Measurements from ENCODE around the gene ATP6AP1.

DNA sequence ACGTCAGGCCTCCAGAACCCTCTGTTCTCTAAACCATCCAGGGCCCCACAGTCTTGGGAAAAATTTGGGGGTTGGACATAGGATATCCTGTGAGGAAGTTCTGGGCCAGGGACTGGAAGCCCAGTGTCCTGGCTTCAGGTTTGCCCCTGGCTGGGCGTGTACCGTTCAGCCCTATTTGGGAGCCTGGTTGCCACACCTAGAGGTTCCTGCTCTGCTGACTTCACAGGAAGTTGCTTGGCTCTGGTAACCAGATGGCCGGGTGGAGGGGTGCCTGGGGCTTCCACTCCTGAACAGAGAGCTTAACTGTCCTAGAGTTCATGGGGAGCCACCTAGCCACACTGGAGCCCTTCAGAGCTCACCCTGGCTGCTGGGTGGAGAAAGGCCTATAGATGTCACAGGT is 16.0 kb upstream of the ATP6AP1 start:
- TF ChIP-seq POLR2A (IDR thresholded peaks at IDR 0.05; ENCODE audit: low read depth, low read length) (no peak), TAF1 (IDR thresholded peaks at IDR 0.05; ENCODE audit: borderline replicate concordance, low read depth, low read length) (no peak), POLR2AphosphoS5 (IDR thresholded peaks at IDR 0.05; ENCODE audit: low read depth, low read length) (no peak)

All from GM12892 (cell line).